Body of pancreas (tissue), 4 donors: Measurements from ENCODE around the gene AATF. TPM values are rescaled to one million over a fixed set of nuclear protein-coding genes. Genes with fewer than 3 reads are reported as not detected.

Experiments used
- ATAC-seq: fragments of 150-250 bp; one replicate; pipeline ENCODE4 v1.9.1; 2016
- DNase-seq, 4 donors: peaks; one replicate each; pipeline ENCODE4 v3.0.0-alpha.2; 2019
- H3K27ac ChIP-seq, 4 donors: fragments of 200-600 bp; sonication (generic); 1 replicate in 3 of 4; 2 replicates in 1 of 4; pipeline versions ENCODE4 v1.5.1 to v1.6.1; 2016 to 2019; ENCODE audit warnings: mild to moderate bottlenecking in 1 of 4, mixed read lengths in 1 of 4, moderate library complexity in 1 of 4
- H3K27me3 ChIP-seq, 2 donors: fragments of 200-600 bp; sonication (generic); one replicate each; pipeline ENCODE4 v1.6.0; 2016; ENCODE audit warnings: mild to moderate bottlenecking in 1 of 2
- H3K36me3 ChIP-seq, 2 donors: fragments of 200-600 bp; sonication (generic); replicated peaks in 1 of 2; 2 replicates each; pipeline ENCODE4 v1.5.1; 2016; ENCODE audit warnings: low read depth in 2 of 2; ENCODE audit not compliant: insufficient read depth in 1 of 2
- H3K4me1 ChIP-seq: fragments of 200-600 bp; sonication (generic); one replicate; pipeline ENCODE4 v1.6.0; 2016
- H3K4me3 ChIP-seq, 2 donors: fragments of 200-600 bp; sonication (generic); 1 replicate in 1 of 2; 2 replicates in 1 of 2; pipeline ENCODE4 v1.5.1; 2016 to 2019
- H3K9me3 ChIP-seq, 3 donors: fragments of 200-600 bp; sonication (generic); 1 replicate in 2 of 3; 2 replicates in 1 of 3; pipeline ENCODE4 v1.5.1; 2016
- CTCF ChIP-seq, 7 experiments: fragments of 450-650 bp in 4 of 7; fragments of 200-600 bp in 3 of 7; sonication (generic) in 3 of 7; IDR thresholded peaks; one replicate each; pipeline ENCODE4 v1.5.1; 2016 to 2019; ENCODE audit warnings: antibody characterized with exemption in 7 of 7
- POLR2A ChIP-seq, 3 donors: fragments of 450-650 bp; IDR thresholded peaks; one replicate each; pipeline ENCODE4 v1.6.1; 2016; ENCODE audit warnings: antibody characterized with exemption in 3 of 3, mild to moderate bottlenecking in 2 of 3
- WGBS, 2 donors: methylation state at CpG; one replicate each; pipeline ENCODE4 v1.1.5; 2017; 5-methylcytosine and 5-hydroxymethylcytosine counted together
- intact Hi-C: fragments of 100-400 bp; cut with DNase I; formaldehyde crosslinking; loops from one replicate; pipeline ENCODE4 v1.15.1; 2023
- total RNA-seq, 2 donors: library from RNA; depleted of rRNA; stranded (reverse); fragments of >200 nt; gene quantifications; one replicate each; pipeline ENCODE4 v1.1.0, GENCODE V29; 2016

AATF gene
- total RNA-seq, 2 donors from 2014 or later = 16.5 to 28.3 TPM

- WGBS, 2 donors = 97 to 100% methylated on average over 1 of the region's 1 CpG
- DNase-seq (no peak), ATAC-seq (no peak)
- intact Hi-C loops = no loop called here
- Histone ChIP-seq H3K27ac (no peak overlapping the region), H3K36me3 (no peaks in the 10 kb centered on the region), H3K4me1 (peaks cover 18% of the 10 kb centered on the region), H3K4me3 (no peak overlapping the region), H3K9me3 (no peaks in the 10 kb centered on the region), H3K27me3 (no peaks in the 10 kb centered on the region)
- TF ChIP-seq CTCF (IDR thresholded peaks at IDR 0.05) = no peak
- no peak for TF ChIP-seq POLR2A (IDR thresholded peaks at IDR 0.05)
Observed at GRCh38 chr17:36975922-36976515, 27.3 kb downstream of the AATF start.

GRCh38 chr17:36977066-36977465, 28.3 kb downstream of the AATF start:
- Histone ChIP-seq H3K27ac (no peak overlapping the region), H3K4me3 (no peak overlapping the region), H3K36me3 (no peaks in the 10 kb centered on the region), H3K4me1 (peaks cover 15% of the 10 kb centered on the region), H3K9me3 (no peaks in the 10 kb centered on the region), H3K27me3 (no peaks in the 10 kb centered on the region)
- no peak for TF ChIP-seq CTCF (IDR thresholded peaks at IDR 0.05)
- TF ChIP-seq POLR2A (IDR thresholded peaks at IDR 0.05) = no peak
- 88 to 92% methylated on average over 2 of the region's 2 CpGs for WGBS, 2 donors
- DNase-seq = no peak
- intact Hi-C loops = no loop called here
- no peak for ATAC-seq

DNA sequence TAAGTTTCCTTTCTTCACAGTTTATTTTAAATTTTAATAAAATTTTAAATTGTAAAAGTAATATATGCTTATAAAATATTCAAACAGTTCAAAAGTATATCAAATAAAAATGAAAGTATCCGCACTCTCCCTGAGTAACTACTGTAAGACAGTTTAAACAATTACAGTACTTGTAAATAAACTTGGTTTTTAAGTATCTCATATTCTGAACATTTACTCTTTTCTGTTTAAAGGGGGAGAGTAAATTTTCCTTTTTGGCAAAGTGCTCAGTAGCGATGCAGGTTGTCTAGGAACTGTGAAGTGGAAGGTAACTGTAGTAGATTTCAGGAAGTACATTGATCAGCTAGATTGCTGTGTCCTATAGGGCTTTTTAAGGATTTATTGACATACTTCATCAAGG, 28.8 kb downstream of the AATF start:
- no peak overlapping the region for H3K4me3 ChIP-seq
- no peak overlapping the region for H3K27ac ChIP-seq
- H3K36me3 ChIP-seq = no peaks in the 10 kb centered on the region
- H3K4me1 ChIP-seq = peaks cover 13% of the 10 kb centered on the region
- 91 to 97% methylated on average over 2 of the region's 2 CpGs for whole genome bisulfite sequencing, 2 donors
- H3K9me3 ChIP-seq = no peaks in the 10 kb centered on the region
- no peak for DNase-seq
- intact Hi-C loops = no loop called here
- ATAC-seq = no peak
- no peaks in the 10 kb centered on the region for H3K27me3 ChIP-seq
- TF ChIP-seq POLR2A (IDR thresholded peaks at IDR 0.05) = no peak
- no peak for TF ChIP-seq CTCF (IDR thresholded peaks at IDR 0.05)

DNA sequence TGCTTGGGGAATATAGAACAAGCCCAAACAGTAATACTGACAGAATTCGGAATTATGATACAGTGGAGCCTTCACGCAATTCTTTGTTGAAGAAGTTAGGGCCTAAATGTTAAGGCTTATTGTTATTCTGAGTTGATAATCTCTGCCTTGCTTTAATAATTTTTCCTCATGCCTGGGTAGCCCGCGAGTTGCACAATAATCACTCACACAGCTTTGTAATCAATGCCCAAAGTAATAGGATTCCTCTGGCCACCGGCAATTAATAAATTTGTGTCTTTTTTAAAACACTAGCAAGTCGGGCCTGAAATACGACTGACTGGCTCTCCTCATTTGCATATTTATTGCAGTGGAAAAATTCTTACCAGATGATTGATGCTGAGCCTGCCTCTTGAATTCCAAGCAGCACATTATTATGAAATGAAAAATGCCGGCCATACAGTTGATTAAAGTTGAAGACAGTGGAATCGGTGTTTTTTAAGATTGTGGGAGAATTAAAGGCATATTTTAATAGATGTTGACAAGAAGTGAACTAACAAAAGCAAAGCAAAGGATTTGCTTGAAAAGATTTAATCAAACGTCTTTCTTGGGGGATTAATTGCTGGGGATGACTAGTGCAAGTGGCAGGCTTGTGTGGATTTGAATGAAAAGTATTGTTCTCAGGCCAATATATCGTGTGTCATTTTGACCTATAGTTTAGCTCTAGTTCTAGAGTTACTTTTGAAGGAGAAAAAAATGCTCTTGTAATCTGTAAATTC, 30.2 kb downstream of the AATF start:
- ATAC-seq (no peak), DNase-seq (no peak)
- H3K4me3 ChIP-seq = no peak overlapping the region
- no peaks in the 10 kb centered on the region for H3K27me3 ChIP-seq
- peaks cover 13% of the 10 kb centered on the region for H3K4me1 ChIP-seq
- intact Hi-C loops = no loop called here
- no peaks in the 10 kb centered on the region for H3K9me3 ChIP-seq
- WGBS, 2 donors = 60 to 66% methylated on average over 11 of the region's 11 CpGs
- H3K27ac ChIP-seq = no peak overlapping the region
- no peaks in the 10 kb centered on the region for H3K36me3 ChIP-seq
- no peak for TF ChIP-seq CTCF (IDR thresholded peaks at IDR 0.05)
- TF ChIP-seq POLR2A (IDR thresholded peaks at IDR 0.05) = no peak

DNA sequence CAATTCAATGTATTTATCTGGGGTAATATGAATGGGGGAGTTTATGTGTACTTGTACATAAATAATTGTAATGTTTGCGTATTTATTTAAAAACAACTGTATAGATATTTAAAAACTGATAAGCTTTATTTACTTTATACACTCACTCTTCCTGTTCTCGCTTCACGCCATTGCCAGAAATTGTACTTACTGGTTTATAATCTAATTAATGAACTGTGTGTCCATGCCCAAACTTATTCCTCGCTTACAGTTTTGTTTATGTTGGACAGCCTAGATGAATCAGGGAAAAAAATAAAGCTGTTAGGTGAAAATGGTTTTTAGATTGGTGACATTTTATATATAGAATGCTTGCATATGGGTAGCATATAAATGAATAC, 30.8 kb downstream of the AATF start:
- Histone ChIP-seq H3K27ac (no peak overlapping the region), H3K36me3 (no peaks in the 10 kb centered on the region), H3K27me3 (no peaks in the 10 kb centered on the region), H3K4me1 (peaks cover 13% of the 10 kb centered on the region), H3K9me3 (no peaks in the 10 kb centered on the region), H3K4me3 (no peak overlapping the region)
- intact Hi-C loops = no loop called here
- ATAC-seq = no peak
- TF ChIP-seq CTCF (IDR thresholded peaks at IDR 0.05) (no peak), POLR2A (IDR thresholded peaks at IDR 0.05) (no peak)
- no peak for DNase-seq
- WGBS, 2 donors = 91% methylated on average over 4 of the region's 4 CpGs
